Middle frontal gyrus (tissue), 1 donor: ENCODE measurements around the gene FRYL.
"Not testable (repeated sequence)": the region's sequence is repeated elsewhere in the genome, so short reads cannot be mapped to it uniquely, and the experiment has no call there.

Source experiments
- DNase-seq: peaks from one replicate; pipeline ENCODE4 v3.0.0-alpha.2; 2015; ENCODE audit warnings: low spot score; ENCODE audit errors: extremely low spot score

Gene FRYL

GRCh38 chr4:48779998-48780864, at the start of gene FRYL:
FRYL (minus strand) TSS chr4:48780279; CDS start chr4:48634410, 145,869 bp downstream.
- DNase-seq = peak; percentile 99

DNA sequence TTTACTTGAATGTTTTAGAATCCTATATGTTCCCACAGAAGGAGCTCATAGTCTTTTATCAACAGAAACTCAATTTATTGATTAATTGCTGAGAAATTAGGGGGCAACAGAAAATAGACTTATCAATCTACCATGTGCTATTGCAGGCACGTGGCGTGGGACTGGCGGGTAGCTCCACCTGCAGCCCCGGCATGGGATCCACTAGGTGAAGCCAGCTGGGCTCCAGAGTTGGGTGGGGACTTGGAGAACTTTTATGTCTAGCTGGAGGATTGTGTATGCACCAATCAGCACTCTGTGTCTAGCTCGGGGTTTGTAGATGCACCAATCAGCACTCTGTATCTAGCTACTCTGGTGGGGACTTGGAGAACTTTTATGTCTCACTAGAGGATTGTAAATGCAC, 47.5 kb upstream of the FRYL start:
- DNase-seq = no peak

DNA sequence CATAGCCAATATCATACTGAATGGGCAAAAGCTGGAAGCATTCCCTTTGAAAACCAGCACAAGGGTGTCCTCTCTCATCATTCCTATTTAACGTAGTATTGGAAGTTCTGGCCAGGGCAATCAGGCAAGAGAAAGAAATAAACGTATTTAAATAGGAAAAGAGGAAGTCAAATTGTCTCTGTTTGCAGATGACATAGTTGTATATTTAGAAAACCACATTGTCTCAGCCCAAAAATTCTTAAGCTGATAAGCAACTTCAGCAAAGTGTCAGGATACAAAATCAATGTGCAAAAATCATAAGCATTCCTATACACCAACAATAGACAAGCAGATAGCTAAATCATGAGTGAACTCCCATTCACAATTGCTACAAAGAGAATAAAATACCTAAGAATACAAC, 41.4 kb upstream of the FRYL start:
- DNase-seq = not testable (repeated sequence)

DNA sequence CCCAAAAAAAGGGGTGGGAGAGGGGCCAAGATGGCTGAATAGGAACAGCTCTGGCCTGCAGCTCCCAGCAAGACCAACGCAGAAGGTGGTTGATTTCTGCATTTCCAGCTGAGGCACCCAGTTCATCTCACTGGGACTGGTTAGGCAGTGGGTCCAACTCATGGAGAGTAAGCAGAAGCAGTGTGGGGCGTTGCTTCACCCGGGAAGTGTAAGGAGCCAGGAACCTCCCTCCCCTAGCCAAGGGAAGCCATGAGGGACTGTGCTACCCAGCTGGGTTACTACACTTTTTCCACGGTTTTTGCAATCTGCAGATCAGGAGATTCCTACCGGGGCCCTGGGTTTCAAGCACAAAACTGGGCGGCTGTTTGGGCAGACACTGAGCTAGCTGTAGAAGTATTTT, 36.9 kb upstream of the FRYL start:
- DNase-seq = no peak

DNA sequence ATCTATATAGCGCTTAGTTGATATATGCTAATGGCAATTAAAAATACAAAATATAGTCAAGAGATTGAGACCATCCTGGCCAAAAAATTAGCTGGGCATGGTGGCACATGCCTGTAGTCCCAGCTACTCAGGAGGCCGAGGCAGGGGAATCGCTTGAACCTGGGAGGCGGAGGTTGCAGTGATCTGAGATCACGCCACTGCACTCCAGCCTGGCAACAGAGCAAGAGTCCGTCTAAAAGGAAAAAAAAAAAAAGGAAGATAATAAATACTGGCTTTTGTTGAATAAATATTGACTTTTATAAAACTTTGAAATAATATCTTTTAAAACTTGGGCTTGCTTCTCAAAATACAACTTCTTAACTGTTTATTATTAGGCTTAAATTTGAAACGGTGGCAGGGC, 36.2 kb upstream of the FRYL start:
- DNase-seq = not testable (repeated sequence)

DNA sequence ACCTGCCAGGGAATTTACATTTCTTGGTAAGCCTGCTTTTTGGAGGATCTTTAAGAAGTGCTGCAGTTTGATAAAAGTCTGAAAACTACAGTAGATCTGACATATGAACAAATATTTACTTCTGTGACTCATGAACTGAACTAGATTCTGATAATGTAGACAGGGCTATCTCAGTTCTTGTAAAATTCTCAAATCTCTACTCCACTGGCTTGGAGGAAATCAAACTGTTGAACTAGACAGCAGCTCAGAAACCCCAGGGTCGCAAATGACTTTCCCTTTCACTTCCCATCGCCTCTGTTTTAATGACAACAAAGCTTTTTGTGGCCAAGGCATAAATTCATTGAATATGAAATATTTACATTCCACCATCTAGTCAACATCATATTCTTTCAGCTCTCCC, 35.4 kb upstream of the FRYL start:
- no peak for DNase-seq

- no peak for DNase-seq
These were observed 33.9 kb upstream of the FRYL start for GRCh38 chr4:48813964-48814363.

DNA sequence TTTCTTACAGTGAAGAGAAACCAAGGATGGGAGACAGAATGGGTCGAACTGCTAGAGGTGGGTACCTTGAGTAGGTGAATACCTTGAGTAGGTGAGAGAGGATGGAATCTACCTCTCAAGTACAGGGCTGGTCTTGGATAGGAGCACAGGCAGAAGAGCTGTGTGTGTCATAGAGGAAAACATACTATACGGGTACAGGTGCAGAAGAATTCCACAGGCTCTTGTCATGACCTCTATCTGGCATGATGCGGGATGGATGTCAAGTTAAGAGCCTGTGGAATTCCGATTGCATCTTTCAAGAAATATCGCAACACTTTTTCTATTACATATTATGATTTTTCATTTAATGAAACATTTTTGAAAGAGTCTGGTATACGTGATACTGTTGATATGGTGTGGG, 32.8 kb upstream of the FRYL start:
- no peak for DNase-seq

- DNase-seq = no peak
These were observed 24.7 kb upstream of the FRYL start for GRCh38 chr4:48804584-48805301.

- DNase-seq = no peak
These were observed 21.1 kb upstream of the FRYL start for GRCh38 chr4:48801016-48801715.

DNA sequence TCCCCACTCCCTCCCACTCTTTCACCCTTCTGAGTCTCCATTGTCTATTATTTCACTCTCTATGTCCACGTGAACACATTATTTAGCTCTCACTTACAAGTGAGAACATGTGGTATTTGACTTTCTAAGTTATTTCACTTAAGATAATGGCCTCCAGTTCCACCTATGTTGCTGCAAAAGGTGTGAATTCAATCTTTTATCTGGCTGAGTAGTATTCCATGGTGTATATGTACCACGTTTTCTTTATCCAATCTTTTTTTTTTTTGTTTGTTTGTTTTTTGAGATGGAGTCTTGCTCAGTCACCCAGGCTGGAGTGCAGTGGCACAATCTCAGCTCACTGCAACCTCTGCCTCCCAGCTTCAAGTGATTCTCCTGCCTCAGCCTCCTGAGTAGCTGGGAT, 20.1 kb upstream of the FRYL start:
- not testable (repeated sequence) for DNase-seq

DNA sequence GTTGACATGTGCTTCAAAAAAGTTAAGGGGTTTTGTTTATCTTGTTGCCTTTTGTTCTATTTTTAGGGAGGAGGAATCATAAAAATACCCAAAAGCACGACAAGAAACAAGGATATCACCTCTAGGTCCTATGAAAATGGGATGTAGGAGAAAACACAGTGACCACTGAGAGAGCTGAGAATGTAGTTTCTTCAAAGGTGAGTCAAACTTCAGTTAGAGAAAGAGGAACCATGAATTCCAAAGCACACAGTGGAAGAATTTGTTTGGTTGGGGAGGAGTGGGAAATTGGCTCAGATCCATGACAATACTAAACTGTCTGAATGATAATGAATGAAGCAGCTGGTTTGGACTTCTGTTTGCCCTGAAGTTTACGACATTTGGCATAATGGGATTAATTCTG, 19.1 kb upstream of the FRYL start:
- DNase-seq = no peak

GRCh38 chr4:48798117-48798516, 18.0 kb upstream of the FRYL start:
- no peak for DNase-seq

GRCh38 chr4:48796927-48797679, 17.0 kb upstream of the FRYL start:
- no peak for DNase-seq

GRCh38 chr4:48796191-48796926, 16.3 kb upstream of the FRYL start:
- no peak for DNase-seq

- DNase-seq = no peak
These were observed 15.0 kb upstream of the FRYL start for GRCh38 chr4:48795108-48795507.

GRCh38 chr4:48792348-48793006, 12.4 kb upstream of the FRYL start:
- no peak for DNase-seq

GRCh38 chr4:48791313-48791712, 11.2 kb upstream of the FRYL start:
- DNase-seq = no peak

DNA sequence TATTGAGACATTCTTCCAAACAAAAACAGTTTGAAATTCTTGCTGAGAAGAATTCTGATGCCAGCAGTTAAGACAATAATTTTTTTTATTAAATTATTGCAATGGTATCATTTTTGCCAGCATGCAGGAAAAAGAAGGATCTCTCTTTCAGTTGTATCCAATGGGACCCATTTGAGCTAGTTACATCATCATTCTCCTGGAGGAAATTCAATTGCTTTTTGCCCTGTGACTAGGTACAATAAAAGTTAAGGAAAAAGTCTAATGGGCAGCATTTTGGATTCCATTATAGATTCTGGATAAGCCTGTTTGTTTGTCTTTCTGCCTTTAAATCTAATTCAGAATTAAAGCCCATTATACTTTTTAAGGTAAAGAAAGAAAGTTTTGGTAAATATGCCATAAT, 10.5 kb upstream of the FRYL start:
- no peak for DNase-seq

DNA sequence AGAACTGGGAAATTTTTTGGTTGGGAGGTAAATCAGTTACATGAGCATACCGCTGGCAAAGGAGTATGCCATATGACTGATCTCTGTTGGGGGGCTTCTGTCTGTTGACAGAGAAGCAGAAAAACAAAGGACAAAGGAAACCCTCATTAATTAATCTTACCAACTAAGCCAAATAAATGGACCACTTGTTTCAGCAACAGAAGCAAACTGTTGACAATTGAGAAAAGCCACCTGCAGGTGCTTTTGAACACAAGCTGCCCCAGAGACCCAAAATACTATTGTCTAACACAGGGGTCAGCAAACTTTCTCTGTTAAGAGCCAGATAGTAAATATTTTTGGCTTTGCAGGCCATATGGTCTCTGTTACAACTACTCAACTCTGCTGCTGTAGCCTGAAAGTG, 7.0 kb upstream of the FRYL start:
- peak; percentile 61 for DNase-seq
